ENCODE measurements around the gene IL21R.

Gene IL21R

DNA sequence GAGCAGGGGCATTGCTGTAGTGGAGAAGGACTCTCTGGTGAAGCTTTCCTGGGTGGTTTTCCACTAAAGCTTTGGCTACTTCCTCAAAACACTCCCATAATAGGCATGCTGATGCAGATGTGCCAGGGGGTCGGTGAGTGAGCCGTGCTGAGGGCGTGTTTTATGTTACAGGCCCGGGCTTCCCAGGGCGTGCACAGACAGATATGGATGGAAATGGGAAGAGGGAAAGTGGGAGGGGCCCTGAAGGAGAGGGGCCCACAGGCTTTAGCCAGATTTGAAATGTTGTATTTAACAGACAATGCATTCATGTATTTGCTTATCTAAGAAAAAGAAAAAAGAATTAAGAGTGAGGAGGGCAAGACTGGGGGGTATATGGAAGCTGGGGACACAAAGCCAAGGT, 56.3 kb downstream of the IL21R start:
- H3K4me3 ChIP-seq (ENCODE audit: low read depth, low read length), result no peak overlapping the region
- no peak for DNase-seq (ENCODE audit: low read depth)
- TF ChIP-seq, protein P1, sequence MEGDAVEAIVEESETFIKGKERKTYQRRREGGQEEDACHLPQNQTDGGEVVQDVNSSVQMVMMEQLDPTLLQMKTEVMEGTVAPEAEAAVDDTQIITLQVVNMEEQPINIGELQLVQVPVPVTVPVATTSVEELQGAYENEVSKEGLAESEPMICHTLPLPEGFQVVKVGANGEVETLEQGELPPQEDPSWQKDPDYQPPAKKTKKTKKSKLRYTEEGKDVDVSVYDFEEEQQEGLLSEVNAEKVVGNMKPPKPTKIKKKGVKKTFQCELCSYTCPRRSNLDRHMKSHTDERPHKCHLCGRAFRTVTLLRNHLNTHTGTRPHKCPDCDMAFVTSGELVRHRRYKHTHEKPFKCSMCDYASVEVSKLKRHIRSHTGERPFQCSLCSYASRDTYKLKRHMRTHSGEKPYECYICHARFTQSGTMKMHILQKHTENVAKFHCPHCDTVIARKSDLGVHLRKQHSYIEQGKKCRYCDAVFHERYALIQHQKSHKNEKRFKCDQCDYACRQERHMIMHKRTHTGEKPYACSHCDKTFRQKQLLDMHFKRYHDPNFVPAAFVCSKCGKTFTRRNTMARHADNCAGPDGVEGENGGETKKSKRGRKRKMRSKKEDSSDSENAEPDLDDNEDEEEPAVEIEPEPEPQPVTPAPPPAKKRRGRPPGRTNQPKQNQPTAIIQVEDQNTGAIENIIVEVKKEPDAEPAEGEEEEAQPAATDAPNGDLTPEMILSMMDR (conservative IDR thresholded peaks at IDR 0.05; ENCODE audit: low read depth, low read length), result no peak

DNA sequence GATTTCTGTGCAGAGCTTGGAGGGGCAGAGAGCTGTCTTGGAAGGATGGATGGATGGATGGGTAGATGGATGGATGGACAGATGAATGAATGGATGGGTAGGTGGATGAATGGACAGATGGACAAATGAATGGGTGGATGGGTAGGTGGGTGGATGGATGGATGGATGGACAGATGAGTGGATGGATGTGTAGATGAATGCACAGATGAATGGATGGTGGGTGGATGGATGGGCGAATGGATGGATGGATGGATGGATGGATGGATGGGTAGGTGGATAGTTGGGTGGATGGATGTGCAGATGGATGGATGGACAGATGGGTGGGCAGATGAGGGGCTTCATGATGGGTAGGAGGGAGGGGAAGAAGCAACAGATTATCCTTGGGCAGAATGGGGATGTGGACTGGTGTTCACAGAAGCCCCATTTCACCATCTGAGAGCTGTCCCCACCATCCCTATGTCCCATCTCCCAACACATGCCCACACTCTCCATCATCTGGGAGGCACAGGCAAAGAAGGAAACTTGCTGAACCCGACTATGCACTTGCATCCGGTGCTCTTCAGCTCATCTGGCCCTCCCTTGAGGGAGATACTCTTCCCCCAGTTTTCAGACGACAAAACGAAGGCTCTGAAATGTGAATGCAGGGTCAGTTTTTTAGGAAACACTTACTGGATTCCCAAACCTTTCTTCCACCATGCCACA, 57.2 kb downstream of the IL21R start:
- H3K4me3 ChIP-seq (ENCODE audit: low read depth, low read length), result no peak overlapping the region
- TF ChIP-seq, protein P1 (conservative IDR thresholded peaks at IDR 0.05; ENCODE audit: low read depth, low read length), result no peak
- DNase-seq (ENCODE audit: low read depth), result no peak

DNA sequence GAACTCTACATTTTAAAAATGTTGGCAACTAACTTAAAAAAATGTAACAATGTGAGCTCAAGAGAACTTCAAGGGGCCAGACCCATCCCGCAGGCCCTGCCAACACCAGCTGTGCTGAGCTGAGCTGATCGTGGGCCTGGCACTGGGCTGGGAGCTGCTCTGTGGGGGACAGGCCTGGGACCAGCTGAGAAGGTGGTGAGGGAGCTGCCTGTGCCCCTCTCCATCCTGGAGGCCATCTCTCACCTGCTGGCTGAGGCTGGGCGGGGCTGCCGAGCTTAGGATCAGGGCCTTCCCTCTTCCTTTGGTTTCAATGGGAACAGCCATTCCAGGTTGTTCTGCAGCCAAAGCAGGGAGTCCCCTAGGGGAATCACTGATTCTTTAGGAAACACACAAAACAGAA, 58.2 kb downstream of the IL21R start:
- TF ChIP-seq, protein P1 (conservative IDR thresholded peaks at IDR 0.05; ENCODE audit: low read depth, low read length), result no peak
- H3K4me3 ChIP-seq (ENCODE audit: low read depth, low read length), result no peak overlapping the region
- no peak for DNase-seq (ENCODE audit: low read depth)

DNA sequence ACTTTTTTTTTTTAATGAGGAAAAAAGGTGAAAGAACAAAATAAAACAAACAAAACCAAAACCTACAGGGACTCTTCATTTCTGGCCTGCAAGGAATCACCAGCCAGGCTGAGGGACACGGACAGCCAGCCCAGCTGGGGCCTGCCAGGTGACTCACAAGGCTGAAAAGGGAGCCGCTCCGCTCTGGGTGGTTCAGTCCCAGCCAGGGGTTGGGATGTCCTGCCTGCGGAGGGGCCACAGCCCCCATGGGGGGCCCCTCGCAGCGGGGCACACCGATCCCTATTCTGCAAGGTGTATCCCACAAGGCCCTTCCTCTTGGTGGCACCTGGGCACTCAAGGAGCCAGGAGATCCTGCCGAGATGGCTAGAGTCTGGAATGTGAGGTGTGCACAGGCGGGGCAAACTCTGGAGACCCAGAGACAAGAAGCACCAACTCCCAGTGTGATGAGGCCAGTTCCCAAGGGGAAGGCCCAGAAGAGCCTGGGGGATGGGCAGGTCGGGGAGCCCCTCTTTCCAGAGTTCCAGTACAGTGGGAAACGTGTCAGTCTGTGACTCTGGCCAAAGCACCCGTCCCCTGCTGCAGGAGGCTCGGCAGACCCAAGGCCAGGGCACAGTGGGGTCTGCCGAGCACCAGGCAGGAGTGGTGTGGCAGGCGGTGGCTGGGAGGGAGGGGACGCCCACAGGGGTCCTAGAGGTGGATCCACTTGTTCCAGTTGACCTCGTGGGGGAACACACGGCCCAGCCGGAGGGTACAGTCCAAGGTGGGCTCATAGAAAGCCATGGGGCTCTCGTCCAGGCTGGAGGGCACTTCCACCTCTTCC, 58.9 kb downstream of the IL21R start:
- peak; percentile 28 for DNase-seq (ENCODE audit: low read depth)
- H3K4me3 ChIP-seq (ENCODE audit: low read depth, low read length), result no peak overlapping the region
- TF ChIP-seq, protein P1 (conservative IDR thresholded peaks at IDR 0.05; ENCODE audit: low read depth, low read length), result no peak

DNA sequence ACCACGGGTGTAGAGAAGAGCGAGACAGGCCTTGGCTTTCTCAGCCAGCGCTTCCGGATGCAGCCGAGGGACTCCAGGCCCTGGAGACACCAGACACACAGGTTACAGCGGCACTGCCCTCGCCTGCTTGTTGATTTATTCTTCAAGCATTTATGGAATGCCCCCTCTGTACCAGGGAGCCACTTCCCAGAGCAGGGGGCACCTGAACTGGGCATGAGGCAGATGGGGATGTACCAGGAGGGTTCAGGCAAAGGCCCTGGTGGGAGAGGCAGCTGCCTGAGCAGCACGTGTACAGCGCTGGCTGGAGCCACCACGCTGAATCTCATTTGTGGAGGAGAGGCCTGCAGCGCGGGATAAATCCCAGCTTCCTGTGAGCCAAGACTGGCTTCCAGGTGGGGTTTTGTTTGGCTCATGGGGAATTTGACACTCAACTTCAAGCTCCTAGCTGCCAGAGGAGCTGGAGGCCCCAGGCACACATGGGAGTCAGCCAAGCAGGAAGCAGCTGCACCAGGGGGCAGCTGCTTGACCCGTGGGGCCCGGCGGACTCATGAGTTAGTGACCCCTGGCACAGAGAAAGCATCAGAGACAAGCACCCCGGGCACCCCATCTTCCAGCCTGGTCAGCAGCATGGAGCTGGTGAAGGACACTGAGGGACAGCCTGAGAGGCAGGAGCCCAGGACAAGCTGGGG, 59.7 kb downstream of the IL21R start:
- TF ChIP-seq, protein P1 (conservative IDR thresholded peaks at IDR 0.05; ENCODE audit: low read depth, low read length), result no peak
- H3K4me3 ChIP-seq (ENCODE audit: low read depth, low read length), result no peak overlapping the region
- peak; percentile 58 for DNase-seq (ENCODE audit: low read depth)

DNA sequence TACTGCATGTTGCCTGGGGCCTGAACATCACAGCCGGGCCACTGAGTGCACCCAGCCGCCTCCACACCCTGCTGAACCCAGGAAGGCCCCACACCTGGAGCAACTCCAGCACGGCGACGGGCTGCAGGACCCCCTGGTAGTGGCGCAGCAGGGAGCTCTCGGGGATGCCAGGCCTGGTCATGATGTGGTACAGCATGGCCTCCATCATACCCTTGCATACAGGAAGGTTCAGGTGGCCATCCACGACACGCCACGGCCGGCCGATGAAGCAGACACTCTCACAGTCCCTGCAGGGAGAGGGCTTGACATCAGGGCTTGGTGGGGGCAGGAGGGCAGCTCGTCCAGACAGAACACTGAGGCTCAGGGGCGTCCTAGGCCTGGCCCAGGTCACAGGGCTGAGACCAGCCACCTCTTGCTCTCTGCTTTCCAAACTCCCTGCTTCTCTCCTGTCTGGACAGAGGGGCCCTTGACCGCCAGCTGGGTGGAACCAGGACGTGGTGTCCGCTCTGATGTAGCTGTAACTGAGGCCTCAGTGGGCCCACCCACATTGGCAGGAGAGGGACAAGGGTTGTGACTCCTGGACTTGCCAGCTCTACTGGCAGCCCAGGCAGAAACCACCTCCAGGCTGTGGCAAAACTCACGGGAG, 60.3 kb downstream of the IL21R start:
- TF ChIP-seq, protein P1 (conservative IDR thresholded peaks at IDR 0.05; ENCODE audit: low read depth, low read length), result no peak
- no peak overlapping the region for H3K4me3 ChIP-seq (ENCODE audit: low read depth, low read length)
- DNase-seq (ENCODE audit: low read depth), result no peak

Measured in choroid plexus epithelial cell (primary cell).